ENCODE data around the gene AK5.

- TF ChIP-seq SIN3A (IDR thresholded peaks at IDR 0.05; ENCODE audit: borderline replicate concordance, insufficient read depth, low read length): no peak
- no peak for TF ChIP-seq TAF1 (IDR thresholded peaks at IDR 0.05; ENCODE audit: borderline replicate concordance, insufficient read depth, low read length)
Observed at GRCh38 chr1:77245830-77246229, 36.0 kb upstream of the AK5 start.
